OCI-LY1 (cell line): ENCODE measurements around the gene POLR2I.

ENCODE experiments used
- CTCF ChIP-seq: fragments of 200-600 bp; sonication (generic), shearing (Covaris generic); IDR thresholded peaks from 2 replicates; pipeline ENCODE4 v1.5.1; 2017; ENCODE audit warnings: mild to moderate bottlenecking, antibody characterized with exemption, low read length, moderate library complexity, mixed read lengths
- EZH2 ChIP-seq: fragments of 200-600 bp; sonication (generic), shearing (Covaris generic); IDR thresholded peaks from 2 replicates; pipeline ENCODE4 v1.8.0; 2017; ENCODE audit warnings: borderline replicate concordance, mixed run types, mild to moderate bottlenecking, antibody characterized with exemption, low read length, moderate library complexity, mixed read lengths

DNA sequence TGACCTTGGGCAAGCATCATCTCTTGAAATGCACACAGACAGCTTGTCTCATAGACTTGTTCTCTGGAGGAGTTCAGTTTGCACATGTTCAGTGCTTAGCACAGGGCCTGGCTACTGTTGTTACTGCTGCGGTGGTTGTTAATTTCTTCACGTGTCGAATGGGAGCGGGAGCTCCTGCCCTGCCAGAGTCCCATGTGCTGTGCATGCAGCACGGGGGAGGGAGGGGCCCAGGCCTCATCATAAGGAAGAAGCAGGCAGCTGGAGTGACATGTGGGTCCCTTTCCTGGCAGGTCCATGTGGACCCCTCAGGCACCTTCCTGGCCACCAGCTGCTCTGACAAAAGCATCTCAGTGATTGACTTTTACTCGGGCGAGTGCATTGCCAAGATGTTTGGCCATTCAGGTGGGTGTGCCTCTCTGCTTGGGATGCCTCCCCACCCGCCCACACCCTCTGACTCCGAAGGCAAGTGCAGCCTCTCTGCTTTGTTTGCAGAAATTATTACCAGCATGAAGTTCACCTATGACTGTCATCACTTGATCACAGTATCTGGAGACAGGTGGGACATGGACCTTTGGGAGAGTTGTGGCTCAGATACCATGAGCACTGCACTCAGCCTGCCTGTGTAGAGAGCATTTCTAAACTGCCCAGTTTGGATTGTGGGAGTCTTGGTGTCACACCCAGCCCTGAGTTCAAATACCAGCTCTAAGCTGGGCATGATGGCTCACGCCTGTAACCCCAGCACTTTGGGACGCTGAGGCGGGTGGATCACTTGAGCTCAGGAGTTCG lies 23.6 kb downstream of the POLR2I start:
- TF ChIP-seq EZH2 (no peak), CTCF (no peak)
